Body of pancreas (tissue), 4 donors: Measurements from ENCODE around the gene EIF3L.

Experiments used
- POLR2A ChIP-seq, 3 donors: fragments of 450-650 bp; IDR thresholded peaks; one replicate each; pipeline ENCODE4 v1.6.1; 2016; ENCODE audit warnings: antibody characterized with exemption in 3 of 3, mild to moderate bottlenecking in 2 of 3
- TF ChIP-seq, protein P1 (sequence below), 7 experiments: fragments of 450-650 bp in 4 of 7; fragments of 200-600 bp in 3 of 7; sonication (generic) in 3 of 7; IDR thresholded peaks; one replicate each; pipeline ENCODE4 v1.5.1; 2016 to 2019; ENCODE audit warnings: antibody characterized with exemption in 7 of 7

DNA sequence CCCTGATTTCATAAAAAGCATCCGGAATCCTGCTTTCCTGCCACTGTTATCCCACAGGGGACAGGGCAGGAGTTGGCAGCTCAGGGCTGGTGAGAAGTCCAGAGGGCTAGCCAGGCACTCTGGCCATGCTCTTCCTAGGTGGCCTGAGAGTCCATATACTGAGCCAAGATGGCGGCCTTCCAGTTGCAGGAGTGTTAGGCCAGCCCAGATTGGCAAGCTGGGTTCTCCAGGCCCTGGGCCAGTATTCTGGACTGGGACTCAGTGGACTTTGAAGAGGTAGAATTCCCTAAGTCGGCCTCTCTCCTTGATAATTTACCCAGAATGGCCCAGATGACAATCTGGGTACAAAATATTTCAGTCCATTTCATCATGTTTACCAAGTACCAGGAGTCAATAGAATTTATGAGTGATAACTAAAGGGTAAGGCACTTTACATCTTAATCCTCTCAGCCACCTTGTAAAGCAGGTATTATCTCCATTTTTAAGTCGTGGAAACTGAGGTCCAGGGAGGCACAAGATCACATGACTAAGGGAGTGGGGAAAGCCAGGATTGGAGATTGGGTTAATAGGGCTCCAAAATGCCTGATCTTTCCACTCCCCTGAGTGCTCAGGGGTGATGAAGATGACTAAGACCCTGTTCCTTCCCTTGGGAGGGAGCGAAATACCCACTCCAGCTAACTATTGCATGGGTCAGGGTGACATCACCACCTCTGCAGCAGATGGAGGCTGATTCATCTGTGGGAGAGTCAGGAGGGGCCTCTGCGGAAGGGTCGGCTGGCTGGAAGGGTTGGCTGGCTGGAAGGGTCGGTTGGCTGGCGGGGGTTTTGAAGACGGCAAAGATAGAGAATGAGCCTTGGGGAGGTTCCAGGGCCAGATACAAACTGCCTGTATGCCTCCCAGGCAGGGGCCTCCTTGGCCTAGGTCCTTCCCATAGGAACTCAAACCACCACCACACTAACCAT lies 55.6 kb downstream of the EIF3L start:
- TF ChIP-seq, protein P1, sequence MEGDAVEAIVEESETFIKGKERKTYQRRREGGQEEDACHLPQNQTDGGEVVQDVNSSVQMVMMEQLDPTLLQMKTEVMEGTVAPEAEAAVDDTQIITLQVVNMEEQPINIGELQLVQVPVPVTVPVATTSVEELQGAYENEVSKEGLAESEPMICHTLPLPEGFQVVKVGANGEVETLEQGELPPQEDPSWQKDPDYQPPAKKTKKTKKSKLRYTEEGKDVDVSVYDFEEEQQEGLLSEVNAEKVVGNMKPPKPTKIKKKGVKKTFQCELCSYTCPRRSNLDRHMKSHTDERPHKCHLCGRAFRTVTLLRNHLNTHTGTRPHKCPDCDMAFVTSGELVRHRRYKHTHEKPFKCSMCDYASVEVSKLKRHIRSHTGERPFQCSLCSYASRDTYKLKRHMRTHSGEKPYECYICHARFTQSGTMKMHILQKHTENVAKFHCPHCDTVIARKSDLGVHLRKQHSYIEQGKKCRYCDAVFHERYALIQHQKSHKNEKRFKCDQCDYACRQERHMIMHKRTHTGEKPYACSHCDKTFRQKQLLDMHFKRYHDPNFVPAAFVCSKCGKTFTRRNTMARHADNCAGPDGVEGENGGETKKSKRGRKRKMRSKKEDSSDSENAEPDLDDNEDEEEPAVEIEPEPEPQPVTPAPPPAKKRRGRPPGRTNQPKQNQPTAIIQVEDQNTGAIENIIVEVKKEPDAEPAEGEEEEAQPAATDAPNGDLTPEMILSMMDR (IDR thresholded peaks at IDR 0.05) = no peak
- TF ChIP-seq POLR2A (IDR thresholded peaks at IDR 0.05) = no peak
